ENCODE results near the gene TICAM1.
"Not testable (repeated sequence)": the region's sequence is repeated elsewhere in the genome, so short reads cannot be mapped to it uniquely, and the experiment has no call there.

The TICAM1 gene

DNA sequence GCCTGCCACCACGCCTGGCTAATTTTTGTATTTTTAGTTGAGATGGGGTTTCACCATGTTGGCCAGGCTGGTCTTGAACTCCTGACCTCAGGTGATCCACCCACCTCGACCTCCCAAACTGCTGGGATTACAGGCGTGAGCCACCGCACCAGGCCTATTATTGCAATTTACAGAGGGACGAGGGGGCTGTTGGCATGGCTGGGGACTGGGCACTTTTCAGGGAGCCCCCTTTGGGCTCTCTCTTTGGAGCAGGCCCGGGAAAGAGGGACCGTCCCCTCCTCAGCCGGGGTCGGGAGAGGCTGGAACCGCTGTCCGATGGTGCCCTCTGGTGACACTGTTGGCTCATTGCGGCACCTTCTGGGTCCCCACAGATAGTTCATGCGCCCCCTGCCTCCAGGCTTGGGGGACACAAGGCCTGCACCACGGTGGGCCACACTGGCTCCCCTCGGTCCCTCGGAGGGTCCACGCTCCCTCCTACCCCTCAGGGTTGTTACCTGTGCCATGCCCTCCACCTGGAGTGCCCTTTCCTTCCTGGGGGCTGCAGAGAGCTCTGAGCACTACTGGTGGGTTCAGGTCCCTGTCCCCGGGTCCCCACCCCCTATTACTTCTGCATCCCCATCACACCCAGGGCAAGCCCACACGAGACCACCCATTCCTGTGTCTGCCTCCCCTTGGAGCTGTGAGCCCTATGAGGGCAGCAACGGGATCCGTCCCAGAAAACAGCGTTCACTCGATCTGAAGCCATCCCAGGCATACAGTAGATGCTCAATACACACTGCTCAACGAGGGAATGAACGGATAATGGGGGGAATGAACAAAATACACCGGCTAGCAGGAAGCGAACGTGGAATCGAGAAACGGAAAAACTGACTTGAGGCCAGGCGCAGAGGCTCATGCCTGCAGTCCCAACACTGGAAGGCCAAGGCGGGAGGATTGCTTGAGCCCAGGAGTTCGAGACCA is 27.5 kb downstream of the TICAM1 start:
- DNase-seq, result peak; percentile 1

GRCh38 chr19:4802711-4803110 is 28.8 kb downstream of the TICAM1 start:
- DNase-seq, result no peak

GRCh38 chr19:4801085-4801619 is 30.4 kb downstream of the TICAM1 start:
- DNase-seq, result no peak

DNA sequence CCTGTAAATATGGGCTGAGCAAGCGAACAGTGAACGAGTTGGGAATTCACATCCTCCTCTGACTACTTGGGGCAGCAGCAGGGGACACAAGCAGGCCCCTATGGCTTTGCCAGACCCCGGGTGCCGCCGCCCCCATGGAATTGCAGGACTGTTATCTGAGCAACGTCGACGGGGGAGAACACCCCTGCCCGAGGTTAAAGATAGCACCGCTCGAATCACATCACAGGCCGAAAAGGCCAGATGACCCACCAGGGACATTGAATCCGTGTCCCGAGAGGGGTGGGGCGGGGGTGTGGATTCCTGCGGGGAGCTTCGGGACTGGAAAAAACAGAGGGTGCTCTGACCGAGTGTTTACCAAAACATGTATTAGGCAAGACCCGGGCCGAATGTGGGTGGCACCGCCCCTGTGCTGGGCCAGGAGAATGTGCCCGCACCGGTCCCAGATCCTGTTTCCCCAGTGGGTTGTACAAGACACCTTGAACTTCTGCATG is 30.9 kb downstream of the TICAM1 start:
- DNase-seq, result no peak

- DNase-seq, result peak; percentile 11
These were observed 36.1 kb downstream of the TICAM1 start for GRCh38 chr19:4795400-4795799.

DNA sequence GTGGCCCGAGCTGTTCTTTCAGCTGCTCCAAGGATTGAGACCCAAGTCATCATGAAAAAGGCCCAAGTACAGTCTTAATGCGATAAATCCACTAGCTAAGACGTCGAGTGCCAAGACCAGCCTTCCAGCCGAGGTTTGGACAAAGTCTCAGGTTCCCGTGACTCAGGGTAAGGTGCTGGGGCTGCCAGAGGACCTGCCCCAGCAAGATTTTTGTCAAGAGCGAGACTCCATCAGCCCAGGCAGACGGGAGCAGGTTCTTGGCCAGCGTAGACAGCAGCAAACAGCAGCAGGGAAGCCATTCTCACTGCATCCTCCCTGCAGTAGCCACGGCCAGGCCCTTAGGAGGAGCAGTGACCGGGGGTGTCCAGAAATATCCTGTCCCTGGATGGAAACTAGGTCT is 36.5 kb downstream of the TICAM1 start:
- DNase-seq, result no peak

DNA sequence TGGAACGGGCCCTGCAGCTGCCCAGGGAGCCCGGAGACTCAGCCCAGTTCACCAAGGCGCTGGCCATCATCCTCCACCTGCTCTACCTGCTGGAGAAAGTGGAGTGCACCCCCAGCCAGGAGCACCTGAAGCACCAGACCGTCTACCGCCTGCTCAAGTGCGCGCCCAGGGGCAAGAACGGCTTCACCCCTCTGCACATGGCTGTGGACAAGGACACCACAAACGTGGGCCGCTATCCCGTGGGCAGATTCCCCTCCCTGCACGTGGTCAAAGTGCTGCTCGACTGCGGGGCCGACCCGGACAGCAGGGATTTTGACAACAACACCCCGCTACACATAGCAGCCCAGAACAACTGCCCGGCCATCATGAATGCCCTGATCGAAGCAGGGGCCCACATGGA is 38.2 kb downstream of the TICAM1 start:
- not testable (repeated sequence) for DNase-seq

DNA sequence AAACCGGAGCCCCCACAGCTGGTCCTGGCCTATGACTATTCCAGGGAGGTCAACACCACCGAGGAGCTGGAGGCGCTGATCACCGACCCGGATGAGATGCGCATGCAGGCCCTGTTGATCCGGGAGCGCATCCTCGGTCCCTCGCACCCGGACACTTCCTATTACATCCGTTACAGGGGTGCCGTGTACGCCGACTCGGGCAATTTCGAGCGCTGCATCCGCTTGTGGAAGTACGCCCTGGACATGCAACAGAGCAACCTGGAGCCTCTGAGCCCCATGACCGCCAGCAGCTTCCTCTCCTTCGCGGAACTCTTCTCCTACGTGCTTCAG is 38.7 kb downstream of the TICAM1 start:
- not testable (repeated sequence) for DNase-seq

DNA sequence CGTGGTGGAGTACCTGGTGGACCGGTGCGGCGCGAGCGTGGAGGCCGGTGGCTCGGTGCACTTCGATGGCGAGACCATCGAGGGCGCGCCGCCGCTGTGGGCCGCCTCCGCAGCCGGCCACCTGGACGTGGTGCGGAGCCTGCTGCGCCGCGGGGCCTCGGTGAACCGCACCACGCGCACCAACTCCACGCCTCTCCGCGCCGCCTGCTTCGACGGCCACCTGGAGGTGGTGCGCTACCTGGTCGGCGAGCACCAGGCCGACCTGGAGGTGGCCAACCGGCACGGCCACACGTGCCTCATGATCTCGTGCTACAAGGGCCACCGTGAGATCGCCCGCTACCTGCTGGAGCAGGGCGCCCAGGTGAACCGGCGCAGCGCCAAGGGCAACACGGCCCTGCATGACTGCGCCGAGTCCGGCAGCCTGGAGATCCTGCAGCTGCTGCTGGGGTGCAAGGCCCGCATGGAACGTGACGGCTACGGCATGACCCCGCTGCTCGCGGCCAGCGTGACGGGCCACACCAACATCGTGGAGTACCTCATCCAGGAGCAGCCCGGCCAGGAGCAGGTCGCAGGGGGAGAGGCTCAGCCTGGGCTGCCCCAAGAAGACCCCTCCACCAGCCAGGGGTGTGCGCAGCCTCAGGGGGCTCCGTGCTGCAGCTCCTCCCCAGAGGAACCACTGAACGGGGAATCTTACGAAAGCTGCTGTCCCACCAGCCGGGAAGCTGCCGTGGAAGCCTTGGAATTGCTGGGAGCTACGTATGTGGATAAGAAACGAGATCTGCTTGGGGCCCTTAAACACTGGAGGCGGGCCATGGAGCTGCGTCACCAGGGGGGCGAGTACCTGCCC is 39.3 kb downstream of the TICAM1 start:
- not testable (repeated sequence) for DNase-seq

- peak; percentile 97 for DNase-seq
These were observed 40.1 kb downstream of the TICAM1 start, which contains the start of gene FEM1A for GRCh38 chr19:4791183-4792018. Gene FEM1A (plus strand): TSS chr19:4791734. CDS start chr19:4791855, 121 bp downstream.

GRCh38 chr19:4786412-4787016 is 45.0 kb downstream of the TICAM1 start:
- DNase-seq, result not testable (repeated sequence)

- no peak for DNase-seq
These were observed 49.7 kb downstream of the TICAM1 start for GRCh38 chr19:4781801-4782200.

DNA sequence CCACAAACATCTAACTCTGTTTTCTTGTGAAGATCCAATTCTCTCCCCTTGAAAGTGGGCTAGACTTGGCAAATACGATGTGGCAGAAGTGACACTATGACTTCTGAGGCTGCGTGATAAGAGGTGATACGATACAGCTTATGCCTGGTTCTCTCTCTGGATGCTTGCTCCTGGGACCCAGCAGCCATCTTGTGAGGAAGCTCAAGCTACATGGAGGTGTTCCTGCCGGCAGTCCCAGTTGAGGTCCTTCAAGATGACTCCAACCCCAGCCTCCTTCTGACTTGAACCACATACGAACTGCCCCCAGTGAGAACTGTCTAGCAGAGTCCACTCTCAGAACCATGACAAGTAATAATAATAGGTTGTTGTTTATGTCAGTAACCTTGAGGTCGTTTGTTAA is 50.7 kb downstream of the TICAM1 start:
- no peak for DNase-seq

- not testable (repeated sequence) for DNase-seq
These were observed 53.4 kb downstream of the TICAM1 start for GRCh38 chr19:4778124-4778523.

DNA sequence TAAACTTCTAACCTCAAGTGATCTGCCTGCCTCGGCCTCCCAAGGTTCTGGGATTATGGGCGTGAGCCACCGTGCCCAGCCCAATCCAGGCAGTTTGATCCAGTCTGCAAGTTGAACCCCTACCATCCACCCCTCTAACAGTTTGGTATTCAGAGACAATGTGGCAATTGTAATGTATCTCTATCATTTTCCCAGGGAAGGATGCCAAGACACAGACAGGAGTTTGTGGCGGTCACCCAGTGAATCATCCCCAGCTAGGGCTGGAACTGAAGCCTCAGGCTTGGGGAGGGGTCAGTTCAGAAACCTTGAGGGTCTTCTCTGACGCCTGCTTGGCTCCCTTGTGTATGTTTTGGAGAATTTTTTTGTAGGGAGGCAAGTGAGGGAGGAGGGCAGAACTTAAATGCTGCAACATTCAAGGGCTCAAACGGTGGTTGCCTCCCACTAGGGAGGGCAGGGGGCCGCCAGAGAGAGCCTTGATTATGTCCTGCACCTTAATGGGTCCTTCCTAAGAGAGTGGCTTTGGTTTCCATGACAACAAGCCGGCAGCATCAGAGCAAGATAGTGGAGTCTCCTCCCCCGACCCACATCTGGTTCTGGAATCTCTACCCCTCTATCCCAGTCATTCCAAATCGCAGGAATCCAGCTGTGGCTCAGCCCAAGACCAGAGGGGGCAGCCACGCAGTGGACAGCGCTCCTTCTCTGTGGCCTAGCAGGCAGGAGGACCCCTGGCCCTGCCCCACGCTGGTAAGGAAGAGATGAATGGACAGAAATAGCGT is 54.9 kb downstream of the TICAM1 start:
- no peak for DNase-seq

DNA sequence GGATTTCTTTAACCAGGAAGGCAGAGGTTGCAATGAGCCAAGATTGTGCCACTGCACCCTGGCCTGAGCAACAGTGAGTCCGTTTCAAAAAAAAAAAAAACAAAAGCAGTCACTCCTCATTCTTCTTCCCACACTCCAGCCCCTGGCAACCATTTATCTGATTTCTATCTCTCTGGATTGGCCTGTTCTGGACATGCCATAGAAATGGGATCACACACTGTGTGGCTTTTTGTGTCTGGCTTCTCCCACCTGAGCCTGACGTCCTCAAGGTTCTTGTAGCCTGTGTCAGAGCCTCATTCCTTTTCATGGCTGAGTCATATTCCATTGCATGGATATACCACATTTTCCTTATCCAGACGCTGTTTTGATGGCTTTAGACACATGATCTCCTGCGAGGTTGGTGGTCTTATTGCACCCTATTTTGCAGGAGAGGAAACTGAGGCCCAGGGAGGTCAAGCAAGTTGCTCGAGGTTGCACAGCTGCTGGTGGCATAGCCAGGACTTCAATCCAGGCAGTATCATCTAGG is 55.8 kb downstream of the TICAM1 start:
- no peak for DNase-seq

DNA sequence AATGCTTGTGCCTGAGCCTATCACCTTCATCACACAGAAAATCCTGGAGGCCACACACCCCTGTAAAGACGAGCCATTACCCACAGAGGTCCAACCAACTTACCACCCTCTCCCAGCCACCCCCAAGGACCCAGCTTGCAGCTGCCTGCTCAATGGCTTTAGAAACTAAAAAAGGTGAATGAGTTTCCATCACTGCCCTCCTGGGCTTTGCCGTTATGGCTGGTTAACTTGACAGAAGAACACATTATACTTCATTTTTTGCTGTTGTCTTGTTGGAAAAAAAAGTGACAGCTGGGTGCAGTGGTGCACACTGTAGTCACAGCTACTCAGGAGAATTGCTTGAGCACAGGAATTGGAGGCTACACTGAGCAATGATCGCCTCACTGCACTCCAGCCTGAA is 57.4 kb downstream of the TICAM1 start:
- DNase-seq, result no peak

- DNase-seq, result no peak
These were observed 58.4 kb downstream of the TICAM1 start for GRCh38 chr19:4773047-4773640.

DNA sequence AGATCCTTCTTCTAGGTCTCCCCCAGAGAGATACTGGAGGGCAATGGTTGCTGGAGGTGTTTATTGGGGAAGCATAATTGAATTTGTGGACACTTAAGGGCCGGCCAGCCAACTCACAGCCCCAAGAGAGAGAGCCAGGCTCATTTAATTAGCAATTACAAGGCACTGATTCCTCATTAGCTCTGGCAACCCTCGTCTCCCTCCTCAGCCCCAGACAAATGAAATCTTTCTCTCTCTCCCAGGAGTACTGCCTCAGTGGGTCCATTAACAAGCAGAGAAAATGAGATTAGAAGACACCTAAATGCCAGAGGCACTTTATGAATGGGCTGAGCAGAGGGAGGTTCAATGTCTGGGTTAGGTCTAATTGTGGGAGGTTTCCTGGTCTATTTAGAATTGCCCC is 58.9 kb downstream of the TICAM1 start:
- DNase-seq, result no peak
